ENCODE measurements around the gene RPS6KA4. TPM values are rescaled to one million over a fixed set of nuclear protein-coding genes. Genes with fewer than 3 reads are reported as not detected.
"Not testable (repeated sequence)": the region's sequence is repeated elsewhere in the genome, so short reads cannot be mapped to it uniquely, and the experiment has no call there.

RPS6KA4 gene
- total RNA-seq, 6 donors from 2014 or later = 16.3 to 93.2 (median 46.7) TPM

DNA sequence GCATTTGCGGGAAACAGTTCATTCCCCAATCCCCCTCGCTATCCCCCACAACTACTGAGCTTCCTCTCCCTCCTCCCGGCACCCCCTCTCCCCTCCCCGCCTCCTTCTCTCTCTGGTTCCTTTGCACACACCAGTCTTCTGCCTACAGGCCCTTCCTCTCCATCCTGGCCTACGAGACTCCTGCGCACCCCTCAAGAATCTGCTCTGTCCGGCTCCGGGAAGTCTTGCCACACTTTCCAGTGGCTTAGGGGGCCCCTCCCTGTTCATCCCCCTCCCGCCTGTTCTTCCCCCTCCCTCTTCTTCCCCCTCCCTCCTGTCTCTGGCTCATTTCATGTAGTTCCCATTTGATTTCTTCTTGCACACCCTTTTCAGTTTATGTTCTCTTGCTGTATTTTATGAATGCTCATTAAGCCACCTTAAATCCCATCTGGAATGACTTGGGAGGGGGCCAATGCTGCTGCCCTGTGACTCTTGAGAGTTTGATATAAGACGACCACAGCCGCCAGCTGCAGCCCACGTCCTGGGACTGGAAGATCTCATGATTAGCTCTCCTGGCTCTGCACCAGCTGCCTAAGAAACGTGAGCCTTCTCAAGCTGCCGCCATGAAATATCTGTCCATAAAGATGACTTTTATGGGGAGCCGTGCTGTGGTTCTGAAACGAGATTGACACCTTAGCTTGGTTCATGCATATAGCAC is 50.9 kb downstream of the RPS6KA4 start:
- TF ChIP-seq POLR2AphosphoS5 (IDR thresholded peaks at IDR 0.05) = no peak
- TF ChIP-seq, protein P1, sequence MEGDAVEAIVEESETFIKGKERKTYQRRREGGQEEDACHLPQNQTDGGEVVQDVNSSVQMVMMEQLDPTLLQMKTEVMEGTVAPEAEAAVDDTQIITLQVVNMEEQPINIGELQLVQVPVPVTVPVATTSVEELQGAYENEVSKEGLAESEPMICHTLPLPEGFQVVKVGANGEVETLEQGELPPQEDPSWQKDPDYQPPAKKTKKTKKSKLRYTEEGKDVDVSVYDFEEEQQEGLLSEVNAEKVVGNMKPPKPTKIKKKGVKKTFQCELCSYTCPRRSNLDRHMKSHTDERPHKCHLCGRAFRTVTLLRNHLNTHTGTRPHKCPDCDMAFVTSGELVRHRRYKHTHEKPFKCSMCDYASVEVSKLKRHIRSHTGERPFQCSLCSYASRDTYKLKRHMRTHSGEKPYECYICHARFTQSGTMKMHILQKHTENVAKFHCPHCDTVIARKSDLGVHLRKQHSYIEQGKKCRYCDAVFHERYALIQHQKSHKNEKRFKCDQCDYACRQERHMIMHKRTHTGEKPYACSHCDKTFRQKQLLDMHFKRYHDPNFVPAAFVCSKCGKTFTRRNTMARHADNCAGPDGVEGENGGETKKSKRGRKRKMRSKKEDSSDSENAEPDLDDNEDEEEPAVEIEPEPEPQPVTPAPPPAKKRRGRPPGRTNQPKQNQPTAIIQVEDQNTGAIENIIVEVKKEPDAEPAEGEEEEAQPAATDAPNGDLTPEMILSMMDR (IDR thresholded peaks at IDR 0.05) = no peak
- no peak for TF ChIP-seq EP300 (IDR thresholded peaks at IDR 0.05)
- no peak for TF ChIP-seq POLR2A (IDR thresholded peaks at IDR 0.05)
- Histone ChIP-seq H3K4me1 (peaks cover 0 to 4% (median 0%) of the 10 kb centered on the region in 4 donors), H3K4me3 (no peak overlapping the region), H3K27ac (no peak overlapping the region), H3K27me3 (no peaks in the 10 kb centered on the region), H3K9me3 (no peaks in the 10 kb centered on the region), H3K36me3 (no peaks in the 10 kb centered on the region)
- ATAC-seq (ENCODE audit: low FRiP score in 2 of 2) (peak in 1 of 2 donors; percentile 64), DNase-seq (no peak)
- WGBS, 2 donors = 33 to 43% methylated on average over 16 of the region's 16 CpGs

DNA sequence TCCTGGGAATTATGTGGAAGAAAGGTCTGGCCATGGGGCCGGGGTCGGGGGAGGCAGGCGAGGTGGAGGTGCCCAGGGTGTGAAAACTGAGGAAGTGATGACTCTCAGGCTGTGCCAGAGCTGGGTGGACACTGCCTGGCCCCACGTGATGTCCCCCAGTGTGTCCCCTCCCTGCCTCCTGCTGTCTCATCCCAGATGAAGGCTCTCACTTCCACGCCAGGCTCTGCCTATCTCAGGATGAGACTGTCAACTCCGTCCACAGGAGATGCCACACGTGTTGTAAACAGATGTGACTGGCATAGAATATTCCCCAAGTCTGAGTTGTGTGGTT is 51.4 kb downstream of the RPS6KA4 start:
- TF ChIP-seq POLR2A (IDR thresholded peaks at IDR 0.05) = no peak
- 73 to 76% methylated on average over 7 of the region's 7 CpGs for WGBS, 2 donors
- DNase-seq (no peak), ATAC-seq (ENCODE audit: low FRiP score in 2 of 2) (peak in 1 of 2 donors; percentile 39)
- no peak overlapping the region for H3K27ac ChIP-seq
- H3K36me3 ChIP-seq = no peaks in the 10 kb centered on the region
- no peak overlapping the region for H3K4me3 ChIP-seq
- peaks cover 0 to 4% (median 0%) of the 10 kb centered on the region in 4 donors for H3K4me1 ChIP-seq
- H3K27me3 ChIP-seq = no peaks in the 10 kb centered on the region
- no peaks in the 10 kb centered on the region for H3K9me3 ChIP-seq

DNA sequence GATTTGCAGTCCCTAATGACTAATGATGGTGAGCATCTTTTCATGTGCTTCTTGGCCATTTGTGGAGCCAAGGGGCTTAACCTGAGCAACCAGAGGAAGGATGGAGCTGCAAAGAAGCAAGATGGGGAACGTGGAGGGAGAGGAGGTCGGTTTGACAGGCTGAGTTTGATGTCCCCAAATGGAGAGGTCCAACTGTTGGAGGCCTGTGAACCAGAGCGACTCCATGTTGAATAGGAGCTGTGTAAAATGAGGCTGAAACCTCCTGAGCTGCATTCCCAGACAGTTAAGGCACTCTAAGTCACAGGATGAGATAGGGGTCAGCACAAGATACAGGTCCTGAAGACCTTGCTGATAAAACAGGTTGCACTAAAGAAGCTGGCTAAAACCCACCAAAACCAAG is 54.5 kb downstream of the RPS6KA4 start:
- DNase-seq = no peak
- Histone ChIP-seq H3K9me3 (no peaks in the 10 kb centered on the region), H3K36me3 (no peaks in the 10 kb centered on the region)

DNA sequence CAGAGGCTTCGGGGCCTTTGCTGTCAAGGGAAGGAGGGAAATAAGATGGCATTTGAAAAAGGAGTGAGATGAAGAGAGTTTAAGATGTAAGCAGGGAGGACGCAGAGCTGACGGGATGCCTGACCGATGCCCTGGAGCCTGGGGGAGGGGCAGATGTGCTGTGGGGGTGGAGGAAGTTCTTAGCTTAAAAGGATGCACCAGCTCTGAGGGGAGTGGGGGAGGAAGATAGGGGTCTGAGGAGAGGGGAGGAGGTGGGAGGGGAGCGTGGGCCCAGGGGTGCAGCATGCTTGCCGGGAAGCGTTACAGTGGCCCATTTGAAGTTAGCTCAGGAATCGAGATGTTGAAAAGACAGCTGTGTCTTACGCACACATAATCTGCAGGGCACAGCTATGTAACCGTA is 56.3 kb downstream of the RPS6KA4 start:
- DNase-seq (no peak), ATAC-seq (ENCODE audit: low FRiP score in 2 of 2) (no peak)
- Histone ChIP-seq H3K4me3 (no peak overlapping the region), H3K9me3 (no peaks in the 10 kb centered on the region), H3K36me3 (no peaks in the 10 kb centered on the region), H3K27ac (no peak overlapping the region), H3K4me1 (no peaks in the 10 kb centered on the region), H3K27me3 (no peaks in the 10 kb centered on the region)
- TF ChIP-seq EP300 (IDR thresholded peaks at IDR 0.05) = no peak
- TF ChIP-seq, protein P1 (IDR thresholded peaks at IDR 0.05) = no peak
- no peak for TF ChIP-seq POLR2AphosphoS5 (IDR thresholded peaks at IDR 0.05)
- TF ChIP-seq POLR2A (IDR thresholded peaks at IDR 0.05) = no peak
- 41 to 45% methylated on average over 10 of the region's 10 CpGs for WGBS, 2 donors

More for the DNA sequence above, 54.5 kb downstream of the RPS6KA4 start:
- H3K4me3 ChIP-seq = no peak overlapping the region
- ATAC-seq (ENCODE audit: low FRiP score in 2 of 2) = no peak
- 75 to 82% methylated on average over 3 of the region's 3 CpGs for WGBS, 2 donors
- TF ChIP-seq, protein P1 (IDR thresholded peaks at IDR 0.05) = no peak
- TF ChIP-seq EP300 (IDR thresholded peaks at IDR 0.05) (no peak), POLR2A (IDR thresholded peaks at IDR 0.05) (no peak), POLR2AphosphoS5 (IDR thresholded peaks at IDR 0.05) (no peak)
- no peaks in the 10 kb centered on the region for H3K27me3 ChIP-seq
- H3K27ac ChIP-seq = no peak overlapping the region
- peaks cover 0 to 4% (median 0%) of the 10 kb centered on the region in 4 donors for H3K4me1 ChIP-seq

DNA sequence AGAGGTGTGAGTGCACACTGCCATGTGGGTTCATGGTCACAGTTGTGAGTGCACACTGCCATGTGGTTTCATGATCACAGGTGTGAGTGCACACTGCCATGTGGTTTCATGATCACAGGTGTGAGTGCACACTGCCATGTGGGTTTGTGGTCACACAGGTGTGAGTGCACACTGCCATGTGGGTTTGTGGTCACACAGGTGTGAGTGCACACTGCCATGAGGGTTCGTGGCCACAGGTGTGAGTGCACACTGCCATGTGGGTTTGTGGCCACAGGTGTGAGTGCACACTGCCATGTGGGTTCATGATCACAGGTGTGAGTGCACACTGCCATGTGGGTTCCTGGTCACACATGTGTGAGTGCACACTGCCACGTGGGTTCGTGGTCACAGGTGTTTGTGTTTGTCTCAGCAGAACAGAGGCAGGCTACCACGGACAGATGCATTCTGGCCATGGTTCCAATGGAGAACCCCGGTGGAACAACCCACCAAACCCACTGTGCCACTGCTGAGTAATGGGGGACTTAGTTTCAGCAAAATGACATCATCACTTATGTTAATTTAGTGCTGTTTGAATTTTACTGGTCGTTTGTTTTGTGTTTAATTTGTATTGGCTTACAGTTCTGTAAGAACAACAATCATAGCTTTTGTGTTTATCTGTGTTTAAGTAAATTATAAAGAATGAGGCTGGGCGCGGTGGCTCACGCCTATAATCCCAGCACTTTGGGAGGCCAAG is 57.2 kb downstream of the RPS6KA4 start:
- Histone ChIP-seq H3K4me3 (no peak overlapping the region), H3K27me3 (no peaks in the 10 kb centered on the region), H3K4me1 (no peaks in the 10 kb centered on the region), H3K36me3 (no peaks in the 10 kb centered on the region), H3K9me3 (no peaks in the 10 kb centered on the region), H3K27ac (no peak overlapping the region)
- DNase-seq (no peak), ATAC-seq (ENCODE audit: low FRiP score in 2 of 2) (no peak)
- 74 to 85% methylated on average over 6 to 9 of the region's 9 CpGs for WGBS, 2 donors
- TF ChIP-seq, protein P1 (IDR thresholded peaks at IDR 0.05) = no peak
- no peak for TF ChIP-seq POLR2A (IDR thresholded peaks at IDR 0.05)
- TF ChIP-seq EP300 (IDR thresholded peaks at IDR 0.05) = no peak
- no peak for TF ChIP-seq POLR2AphosphoS5 (IDR thresholded peaks at IDR 0.05)

DNA sequence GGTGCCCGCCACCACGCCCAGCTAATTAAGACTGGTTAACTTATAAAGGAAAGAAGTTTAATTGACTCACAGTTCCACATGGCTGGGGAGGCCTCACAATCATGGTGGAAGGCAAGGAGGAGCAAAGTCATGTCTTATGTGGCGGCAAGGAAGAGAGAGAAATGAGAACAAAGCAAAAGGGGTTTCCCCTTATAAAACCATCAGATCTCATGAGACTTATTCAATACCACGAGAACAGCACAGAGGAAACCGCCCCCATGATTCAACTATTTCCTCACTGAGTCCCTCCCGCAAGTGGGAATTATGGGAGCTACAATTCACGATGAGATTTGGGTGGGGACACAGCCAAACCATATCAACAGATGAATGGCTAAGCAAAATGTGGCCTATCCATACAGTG is 59.3 kb downstream of the RPS6KA4 start:
- not testable (repeated sequence) for H3K36me3 ChIP-seq; H3K27ac ChIP-seq; H3K4me3 ChIP-seq; H3K4me1 ChIP-seq; H3K27me3 ChIP-seq; ATAC-seq (ENCODE audit: low FRiP score in 2 of 2); H3K9me3 ChIP-seq; DNase-seq
- 83 to 85% methylated on average over 7 of the region's 7 CpGs for WGBS, 2 donors
